AG09319 (cell line): ENCODE data around the gene KRT33A.
"Not testable (repeated sequence)": the region's sequence is repeated elsewhere in the genome, so short reads cannot be mapped to it uniquely, and the experiment has no call there.

Experiments used
- DNase-seq: peaks from one replicate; pipeline ENCODE4 v3.0.0-alpha.2; 2010; ENCODE audit warnings: low read depth; ENCODE audit errors: extremely low read depth
- CTCF ChIP-seq: IDR thresholded peaks from 2 replicates; pipeline ENCODE4 v1.5.1; 2011; ENCODE audit warnings: low read depth, mild to moderate bottlenecking, inconsistent platforms, low read length, moderate library complexity

The KRT33A gene

GRCh38 chr17:41354536-41354935 lies 3.9 kb upstream of the KRT33A start:
- no peak for TF ChIP-seq CTCF
- DNase-seq, result no peak

GRCh38 chr17:41352597-41353366 lies 2.2 kb upstream of the KRT33A start:
- no peak for TF ChIP-seq CTCF
- no peak for DNase-seq

GRCh38 chr17:41351177-41351576 lies 549 bp upstream of the KRT33A start:
- DNase-seq, result no peak
- TF ChIP-seq CTCF, result no peak

- TF ChIP-seq CTCF, result no peak
- no peak for DNase-seq
These were observed 2.5 kb downstream of the KRT33A start for GRCh38 chr17:41347869-41348760.

GRCh38 chr17:41346421-41346820 lies 4.2 kb downstream of the KRT33A start:
- not testable (repeated sequence) for DNase-seq

GRCh38 chr17:41345992-41346391 lies 4.6 kb downstream of the KRT33A start:
- DNase-seq, result no peak
- no peak for TF ChIP-seq CTCF

- TF ChIP-seq CTCF, result no peak
- no peak for DNase-seq
These were observed 7.6 kb downstream of the KRT33A start for GRCh38 chr17:41343029-41343428.
